Cardiac fibroblast (primary cell): Measurements from ENCODE around the gene PDZD7.

Experiments used
- DNase-seq, 2 donors: peaks; one replicate each; pipeline versions ENCODE4 v3.0.0 to v3.0.0-alpha.2; 2010; ENCODE audit warnings: low read depth in 2 of 2
- H3K4me3 ChIP-seq, 2 donors: replicated peaks in 1 of 2; 1 replicate in 1 of 2; 2 replicates in 1 of 2; pipeline ENCODE4 v1.5.1; 2011; ENCODE audit warnings: low read depth in 2 of 2, low read length in 2 of 2, mild to moderate bottlenecking in 2 of 2, moderate library complexity in 1 of 2
- CTCF ChIP-seq: IDR thresholded peaks from one replicate; pipeline ENCODE4 v1.5.1; 2011; ENCODE audit warnings: low read depth, mild to moderate bottlenecking, low read length, inconsistent platforms

The PDZD7 gene

GRCh38 chr10:101021692-101022251 is 9.2 kb downstream of the PDZD7 start:
- H3K4me3 ChIP-seq, result no peak overlapping the region
- DNase-seq, result no peak
- no peak for TF ChIP-seq CTCF

GRCh38 chr10:101021239-101021638 is 9.7 kb downstream of the PDZD7 start:
- no peak for TF ChIP-seq CTCF
- no peak for DNase-seq
- no peak overlapping the region for H3K4me3 ChIP-seq

GRCh38 chr10:101020427-101021075 is 10.4 kb downstream of the PDZD7 start:
- TF ChIP-seq CTCF, result no peak
- no peak for DNase-seq
- H3K4me3 ChIP-seq, result no peak overlapping the region

- no peak for TF ChIP-seq CTCF
- H3K4me3 ChIP-seq, result no peak overlapping the region
- no peak for DNase-seq
These were observed 11.6 kb downstream of the PDZD7 start for GRCh38 chr10:101019440-101019703.

- peak; percentile 85 to 88 for DNase-seq
- no peak overlapping the region for H3K4me3 ChIP-seq
- TF ChIP-seq CTCF, result peak; percentile 81
These were observed 12.1 kb downstream of the PDZD7 start for GRCh38 chr10:101018600-101019439.

- peak in 1 of 2 donors; percentile 46 for DNase-seq
- TF ChIP-seq CTCF, result no peak
- no peak overlapping the region for H3K4me3 ChIP-seq
These were observed 12.8 kb downstream of the PDZD7 start for GRCh38 chr10:101018118-101018599.
